ENCODE measurements around the gene CHST2.

DNA sequence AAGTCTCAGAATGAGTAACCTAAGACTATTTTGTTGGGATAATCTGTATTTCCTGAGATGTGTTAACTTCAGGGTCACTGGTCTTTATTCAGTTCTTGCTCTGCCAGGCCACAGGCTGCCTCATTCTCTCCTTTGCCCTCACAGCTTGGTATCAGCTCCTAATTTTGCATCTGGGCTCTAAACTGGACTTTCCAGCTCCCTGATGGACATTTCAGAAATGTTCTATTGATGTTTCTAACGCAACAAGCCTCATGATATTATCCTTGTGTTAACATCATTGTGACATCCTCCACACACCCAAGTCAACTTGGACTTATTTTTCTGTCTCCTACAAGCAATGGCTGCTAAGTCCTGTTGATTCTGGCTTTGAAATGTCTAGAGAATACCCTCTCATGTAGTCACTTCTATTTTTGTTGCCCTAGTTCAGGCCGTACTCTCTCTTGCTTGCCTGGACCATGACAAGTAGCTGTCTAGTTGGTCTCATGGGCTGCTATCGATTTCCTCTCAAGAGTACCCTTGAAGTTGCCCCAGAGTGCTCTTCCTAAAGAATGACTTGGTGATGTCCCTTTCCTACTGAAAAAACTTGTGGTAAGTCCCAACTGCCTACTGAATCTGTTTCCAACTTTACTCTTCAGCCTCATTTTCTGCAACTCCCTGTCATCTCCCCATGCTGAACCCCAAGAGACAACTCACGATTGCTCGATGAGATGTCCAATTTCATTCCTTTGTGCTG, 52.7 kb downstream of the CHST2 start:
- TF ChIP-seq, protein P1, sequence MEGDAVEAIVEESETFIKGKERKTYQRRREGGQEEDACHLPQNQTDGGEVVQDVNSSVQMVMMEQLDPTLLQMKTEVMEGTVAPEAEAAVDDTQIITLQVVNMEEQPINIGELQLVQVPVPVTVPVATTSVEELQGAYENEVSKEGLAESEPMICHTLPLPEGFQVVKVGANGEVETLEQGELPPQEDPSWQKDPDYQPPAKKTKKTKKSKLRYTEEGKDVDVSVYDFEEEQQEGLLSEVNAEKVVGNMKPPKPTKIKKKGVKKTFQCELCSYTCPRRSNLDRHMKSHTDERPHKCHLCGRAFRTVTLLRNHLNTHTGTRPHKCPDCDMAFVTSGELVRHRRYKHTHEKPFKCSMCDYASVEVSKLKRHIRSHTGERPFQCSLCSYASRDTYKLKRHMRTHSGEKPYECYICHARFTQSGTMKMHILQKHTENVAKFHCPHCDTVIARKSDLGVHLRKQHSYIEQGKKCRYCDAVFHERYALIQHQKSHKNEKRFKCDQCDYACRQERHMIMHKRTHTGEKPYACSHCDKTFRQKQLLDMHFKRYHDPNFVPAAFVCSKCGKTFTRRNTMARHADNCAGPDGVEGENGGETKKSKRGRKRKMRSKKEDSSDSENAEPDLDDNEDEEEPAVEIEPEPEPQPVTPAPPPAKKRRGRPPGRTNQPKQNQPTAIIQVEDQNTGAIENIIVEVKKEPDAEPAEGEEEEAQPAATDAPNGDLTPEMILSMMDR (IDR thresholded peaks at IDR 0.05): no peak
- TF ChIP-seq POLR2A (IDR thresholded peaks at IDR 0.05; ENCODE audit: low read depth): no peak
- TF ChIP-seq EP300 (IDR thresholded peaks at IDR 0.05): no peak
- no peak for TF ChIP-seq POLR2AphosphoS5 (IDR thresholded peaks at IDR 0.05)

All from esophagus muscularis mucosa (tissue), 4 donors.